ENCODE data around the gene C4B.
"Not testable (repeated sequence)": the region's sequence is repeated elsewhere in the genome, so short reads cannot be mapped to it uniquely, and the experiment has no call there.

DNA sequence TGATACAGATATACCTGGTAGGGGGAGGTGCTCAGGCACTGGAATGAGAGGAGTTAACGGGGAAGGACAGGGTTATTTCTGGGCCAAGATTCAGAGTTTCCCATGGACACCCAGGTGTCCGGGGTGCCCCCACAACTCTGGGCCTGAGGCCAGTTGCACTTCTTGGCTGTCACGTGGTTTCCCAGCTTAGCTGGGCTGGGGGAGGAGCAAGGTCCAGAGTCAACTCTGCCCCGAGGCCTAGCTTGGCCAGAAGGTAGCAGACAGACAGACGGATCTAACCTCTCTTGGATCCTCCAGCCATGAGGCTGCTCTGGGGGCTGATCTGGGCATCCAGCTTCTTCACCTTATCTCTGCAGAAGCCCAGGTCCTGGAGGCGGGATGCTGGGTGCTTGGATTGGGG is at the start of gene C4B:
- TF ChIP-seq BMI1 (IDR thresholded peaks at IDR 0.05; ENCODE audit: low read length); ZNF253 (CRISPR knock-in tag; conservative IDR thresholded peaks at IDR 0.05); CCAR2 (IDR thresholded peaks at IDR 0.05; ENCODE audit: low read depth, low read length); GABPA (tag; conservative IDR thresholded peaks at IDR 0.05; ENCODE audit: low read depth); CHD1 (IDR thresholded peaks at IDR 0.05; ENCODE audit: low read length); DNMT1 (IDR thresholded peaks at IDR 0.05); LEF1 (IDR thresholded peaks at IDR 0.05): not testable (repeated sequence)
- TF ChIP-seq, protein P1, sequence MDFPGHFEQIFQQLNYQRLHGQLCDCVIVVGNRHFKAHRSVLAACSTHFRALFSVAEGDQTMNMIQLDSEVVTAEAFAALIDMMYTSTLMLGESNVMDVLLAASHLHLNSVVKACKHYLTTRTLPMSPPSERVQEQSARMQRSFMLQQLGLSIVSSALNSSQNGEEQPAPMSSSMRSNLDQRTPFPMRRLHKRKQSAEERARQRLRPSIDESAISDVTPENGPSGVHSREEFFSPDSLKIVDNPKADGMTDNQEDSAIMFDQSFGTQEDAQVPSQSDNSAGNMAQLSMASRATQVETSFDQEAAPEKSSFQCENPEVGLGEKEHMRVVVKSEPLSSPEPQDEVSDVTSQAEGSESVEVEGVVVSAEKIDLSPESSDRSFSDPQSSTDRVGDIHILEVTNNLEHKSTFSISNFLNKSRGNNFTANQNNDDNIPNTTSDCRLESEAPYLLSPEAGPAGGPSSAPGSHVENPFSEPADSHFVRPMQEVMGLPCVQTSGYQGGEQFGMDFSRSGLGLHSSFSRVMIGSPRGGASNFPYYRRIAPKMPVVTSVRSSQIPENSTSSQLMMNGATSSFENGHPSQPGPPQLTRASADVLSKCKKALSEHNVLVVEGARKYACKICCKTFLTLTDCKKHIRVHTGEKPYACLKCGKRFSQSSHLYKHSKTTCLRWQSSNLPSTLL (IDR thresholded peaks at IDR 0.05) = not testable (repeated sequence)
- TF ChIP-seq, protein P2, sequence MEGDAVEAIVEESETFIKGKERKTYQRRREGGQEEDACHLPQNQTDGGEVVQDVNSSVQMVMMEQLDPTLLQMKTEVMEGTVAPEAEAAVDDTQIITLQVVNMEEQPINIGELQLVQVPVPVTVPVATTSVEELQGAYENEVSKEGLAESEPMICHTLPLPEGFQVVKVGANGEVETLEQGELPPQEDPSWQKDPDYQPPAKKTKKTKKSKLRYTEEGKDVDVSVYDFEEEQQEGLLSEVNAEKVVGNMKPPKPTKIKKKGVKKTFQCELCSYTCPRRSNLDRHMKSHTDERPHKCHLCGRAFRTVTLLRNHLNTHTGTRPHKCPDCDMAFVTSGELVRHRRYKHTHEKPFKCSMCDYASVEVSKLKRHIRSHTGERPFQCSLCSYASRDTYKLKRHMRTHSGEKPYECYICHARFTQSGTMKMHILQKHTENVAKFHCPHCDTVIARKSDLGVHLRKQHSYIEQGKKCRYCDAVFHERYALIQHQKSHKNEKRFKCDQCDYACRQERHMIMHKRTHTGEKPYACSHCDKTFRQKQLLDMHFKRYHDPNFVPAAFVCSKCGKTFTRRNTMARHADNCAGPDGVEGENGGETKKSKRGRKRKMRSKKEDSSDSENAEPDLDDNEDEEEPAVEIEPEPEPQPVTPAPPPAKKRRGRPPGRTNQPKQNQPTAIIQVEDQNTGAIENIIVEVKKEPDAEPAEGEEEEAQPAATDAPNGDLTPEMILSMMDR (IDR thresholded peaks at IDR 0.05 in 2 of 3, conservative IDR thresholded peaks at IDR 0.05 in 1 of 3; ENCODE audit: insufficient read depth in 2 of 3, low read depth in 1 of 3, low read length in 3 of 3) = not testable (repeated sequence)

Data from K562 (cell line).